A549 (cell line): ENCODE measurements around the gene ST3GAL6. TPM values are rescaled to one million over a fixed set of nuclear protein-coding genes. Genes with fewer than 3 reads are reported as not detected.

ENCODE experiments used
- ATAC-seq, 2 experiments: fragments of 200-7000 bp in 1 of 2; fragments of >200 bp in 1 of 2; cut with Nextera tagmentation in 1 of 2; cut with Tn5 transposase in 1 of 2; 3 replicates each; pipeline versions ENCODE4 v1.8.0 to v1.9.1; 2018 to 2020; ENCODE audit warnings: mild to moderate bottlenecking in 1 of 2, moderate library complexity in 1 of 2
- CTCF ChIA-PET: fragments of 300-600 bp; sonication (Branson Sonifier 250); formaldehyde crosslinking; extraction: SDS; loops from one replicate; lab custom pipeline; 2021; ENCODE audit warnings: antibody characterized with exemption, inconsistent platforms; lab: Yijun Ruan, JAX
- POLR2A ChIA-PET: fragments of 350-600 bp; formaldehyde crosslinking; extraction: SDS; loops from one replicate; lab custom pipeline; 2021; ENCODE audit warnings: antibody characterized with exemption, inconsistent platforms; lab: Yijun Ruan, JAX
- DNase-seq, 2 experiments: peaks; one replicate each; pipeline versions ENCODE4 v3.0.0 to v3.0.0-alpha.2; 2011 to 2016; ENCODE audit warnings: low read depth in 1 of 2, low spot score in 1 of 2
- FAIRE-seq: peaks from 2 replicates; lab custom pipeline; 2011; peaks lifted over from hg19 to GRCh38; lab: Jason Lieb, UNC
- H3K27ac ChIP-seq, 2 experiments: fragments of >200 bp; sonication (Bioruptor Twin); formaldehyde crosslinking; 3 replicates each; pipeline ENCODE4 v1.5.1; 2016 to 2017
- H3K4me1 ChIP-seq: fragments of >200 bp; sonication (Bioruptor Twin); formaldehyde crosslinking; 3 replicates; pipeline ENCODE4 v1.6.1; 2016
- H3K4me2 ChIP-seq: fragments of >200 bp; sonication (Bioruptor Twin); formaldehyde crosslinking; 3 replicates; pipeline ENCODE4 v1.6.1; 2016
- H3K4me3 ChIP-seq: fragments of >200 bp; sonication (Bioruptor Twin); formaldehyde crosslinking; 3 replicates; pipeline ENCODE4 v1.5.1; 2016
- H3K9me3 ChIP-seq: fragments of >200 bp; sonication (Bioruptor Twin); formaldehyde crosslinking; 3 replicates; pipeline ENCODE4 v1.6.1; 2016
- CBX2 ChIP-seq: fragments of 200-600 bp; sonication (generic); IDR thresholded peaks from 2 replicates; pipeline ENCODE4 v1.6.1; 2016; ENCODE audit warnings: low read depth, mild to moderate bottlenecking, borderline replicate concordance
- CHD2 ChIP-seq: fragments of 150-350 bp; IDR thresholded peaks from 2 replicates; pipeline ENCODE4 v1.6.1; 2014; ENCODE audit warnings: low read length; ENCODE audit not compliant: partially characterized antibody
- CHD4 ChIP-seq: fragments of 200-600 bp; sonication (generic); IDR thresholded peaks from 2 replicates; pipeline ENCODE4 v1.6.1; 2016; ENCODE audit warnings: antibody characterized with exemption, mild to moderate bottlenecking, borderline replicate concordance
- EHMT2 ChIP-seq: fragments of 200-600 bp; sonication (generic); IDR thresholded peaks from 2 replicates; pipeline ENCODE4 v1.6.1; 2016; ENCODE audit warnings: antibody characterized with exemption, low read depth, mild to moderate bottlenecking, moderate library complexity
- ESRRA ChIP-seq: fragments of 150-350 bp; IDR thresholded peaks from 2 replicates; pipeline ENCODE4 v1.6.1; 2014; ENCODE audit warnings: mild to moderate bottlenecking, low read length, borderline replicate concordance
- FOSB ChIP-seq: fragments of 250-450 bp; sonication (Bioruptor Pico); IDR thresholded peaks from 2 replicates; pipeline ENCODE4 v1.5.0; 2020; ENCODE audit warnings: mild to moderate bottlenecking, moderate library complexity
- FOXS1 ChIP-seq: fragments of 250-450 bp; sonication (Bioruptor Pico); IDR thresholded peaks from 2 replicates; pipeline ENCODE4 v1.5.0; 2020; ENCODE audit warnings: mild to moderate bottlenecking, moderate library complexity
- HOXB5 ChIP-seq: fragments of 250-450 bp; sonication (Bioruptor Pico); IDR thresholded peaks from 2 replicates; pipeline ENCODE4 v1.5.0; 2020; ENCODE audit warnings: mild to moderate bottlenecking, moderate library complexity
- KDM1A ChIP-seq: fragments of 200-600 bp; sonication (generic); IDR thresholded peaks from 2 replicates; pipeline ENCODE4 v1.6.1; 2016; ENCODE audit warnings: low read depth, mild to moderate bottlenecking
- MAZ ChIP-seq: fragments of 150-350 bp; IDR thresholded peaks from 2 replicates; pipeline ENCODE4 v1.6.1; 2014; ENCODE audit warnings: antibody characterized with exemption, low read depth, low read length, borderline replicate concordance
- MYC ChIP-seq: IDR thresholded peaks from 2 replicates; pipeline ENCODE4 v1.6.1; 2012; ENCODE audit warnings: mild to moderate bottlenecking, inconsistent platforms, low read length, improper control_type of control experiment, borderline replicate concordance
- RAD21 ChIP-seq, 2 experiments: fragments of >200 bp in 1 of 2; sonication (Bioruptor Twin) in 1 of 2; formaldehyde crosslinking in 1 of 2; IDR thresholded peaks in 1 of 2; conservative IDR thresholded peaks in 1 of 2; 2 replicates in 1 of 2; 3 replicates in 1 of 2; pipeline ENCODE4 v1.6.1; 2012 to 2018; ENCODE audit warnings: inconsistent platforms in 1 of 2
- RARB ChIP-seq: fragments of 250-450 bp; sonication (Bioruptor Pico); IDR thresholded peaks from 2 replicates; pipeline ENCODE4 v1.8.0; 2021; ENCODE audit warnings: mild to moderate bottlenecking, moderate library complexity
- RCOR1 ChIP-seq: fragments of 150-350 bp; IDR thresholded peaks from 2 replicates; pipeline ENCODE4 v1.6.1; 2014; ENCODE audit warnings: antibody characterized with exemption, low read length, low read depth
- RNF2 ChIP-seq: fragments of 200-600 bp; sonication (generic); IDR thresholded peaks from 2 replicates; pipeline ENCODE4 v1.6.1; 2016; ENCODE audit warnings: low read depth, mild to moderate bottlenecking, antibody characterized with exemption, moderate library complexity, borderline replicate concordance
- SMC3 ChIP-seq: fragments of >200 bp; sonication (Bioruptor Twin); formaldehyde crosslinking; IDR thresholded peaks from 3 replicates; pipeline ENCODE4 v1.6.1; 2018; ENCODE audit warnings: inconsistent platforms
- ZNF302 ChIP-seq: fragments of 250-450 bp; sonication (Bioruptor Pico); IDR thresholded peaks from 2 replicates; pipeline ENCODE4 v1.9.0; 2021; ENCODE audit warnings: inconsistent platforms, mild to moderate bottlenecking, moderate library complexity
- WGBS: methylation state at CpG from one replicate; pipeline ENCODE4 v1.1.6; 2017; ENCODE audit errors: missing lambda C conversion rate; 5-methylcytosine and 5-hydroxymethylcytosine counted together
- polyA plus RNA-seq, 4 experiments: library from polyadenylated mRNA; depleted of rRNA in 3 of 4; stranded (reverse); fragments of >200 nt; fragmentation: RNase III in 1 of 4; extraction: RNeasy Plus Mini Kit Qiagen cat#74134 plus additional on column Dnase treatment in 1 of 4; gene quantifications; 2 replicates in 3 of 4; 3 replicates in 1 of 4; pipeline ENCODE4 v1.2.3, GENCODE V29; 2011 to 2017
- TF ChIP-seq, protein P1 (sequence below): fragments of 250-450 bp; sonication (Bioruptor Pico); IDR thresholded peaks from 2 replicates; pipeline ENCODE4 v1.5.0; 2021; ENCODE audit warnings: mild to moderate bottlenecking, moderate library complexity, borderline replicate concordance
- TF ChIP-seq, protein P2 (sequence below): fragments of 250-450 bp; sonication (Bioruptor Pico); IDR thresholded peaks from 2 replicates; pipeline ENCODE4 v1.5.0; 2020; ENCODE audit warnings: low read depth, mild to moderate bottlenecking, moderate library complexity
- TF ChIP-seq, protein P3 (sequence below): IDR thresholded peaks from 2 replicates; pipeline ENCODE4 v1.6.1; 2012
- TF ChIP-seq, protein P4 (sequence below): IDR thresholded peaks from 2 replicates; pipeline ENCODE4 v1.6.1; 2012; ENCODE audit warnings: low read depth, borderline replicate concordance
- TF ChIP-seq, protein P5 (sequence below): fragments of >200 bp; sonication (Bioruptor Twin); formaldehyde crosslinking; IDR thresholded peaks from 2 replicates; pipeline ENCODE4 v1.6.1; 2016

Gene ST3GAL6
- polyA plus RNA-seq, 2 of the 4 experiments (the other 2 are of a cell fraction), result 1.1 to 1.4 TPM

DNA sequence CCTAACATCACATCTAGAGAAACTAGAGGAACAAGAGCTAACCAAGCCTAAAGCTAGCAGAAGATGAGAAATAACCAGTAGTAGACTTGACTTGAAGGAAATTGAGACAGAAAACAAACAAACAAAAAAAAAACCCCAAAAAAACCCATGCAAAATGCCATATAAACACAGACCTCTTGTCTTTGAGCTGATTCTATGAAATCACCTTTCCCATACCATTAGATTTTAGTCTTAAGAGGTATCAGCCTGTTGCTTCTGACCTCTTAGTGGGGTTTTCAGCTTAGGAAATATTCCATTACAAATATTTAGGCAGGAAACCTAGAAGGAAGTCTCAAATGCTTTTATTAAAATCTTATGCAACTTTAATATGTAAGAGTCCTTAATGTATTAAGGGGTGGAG is 23.9 kb upstream of the ST3GAL6 start:
- no peaks in the 10 kb centered on the region for H3K9me3 ChIP-seq
- H3K27ac ChIP-seq, result no peak overlapping the region
- H3K4me2 ChIP-seq, result no peak overlapping the region
- ChIA-PET CTCF (interaction anchor here (0.6 to 0.7 kb wide), 2 partner anchors 22 to 563 kb away, joined by 3 read pairs; no protein-coding TSS in a partner anchor), POLR2A (no interaction called here)
- peaks cover 17% of the 10 kb centered on the region; the same call in 2 of the 3 replicates for H3K4me1 ChIP-seq
- no peak for TF ChIP-seq RAD21 (conservative IDR thresholded peaks at IDR 0.05 in 1 of 2, IDR thresholded peaks at IDR 0.05 in 1 of 2)
- ATAC-seq, result no peak
- no peak overlapping the region for H3K4me3 ChIP-seq
- FAIRE-seq, result no peak
- no peak for DNase-seq

DNA sequence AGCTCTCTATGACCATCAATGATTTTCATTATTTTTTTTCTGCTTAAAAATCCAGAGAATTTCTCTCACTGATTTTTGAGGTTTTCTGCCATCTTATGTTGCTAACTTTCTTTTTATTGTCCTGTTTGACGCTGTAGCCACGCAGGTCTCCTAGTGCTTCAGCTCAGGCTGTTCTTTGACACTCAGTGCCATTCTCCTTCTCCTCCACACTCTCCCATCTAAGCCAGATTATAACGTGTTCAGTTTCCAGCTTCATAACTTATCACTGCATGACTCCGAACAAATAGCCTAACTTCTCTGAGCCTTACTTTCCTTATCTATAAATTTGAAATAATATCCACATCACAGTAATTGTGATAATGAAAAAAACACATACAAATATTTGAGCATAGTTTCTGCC is 22.8 kb upstream of the ST3GAL6 start:
- no peak overlapping the region for H3K4me2 ChIP-seq
- no peak for DNase-seq
- H3K9me3 ChIP-seq, result no peaks in the 10 kb centered on the region

DNA sequence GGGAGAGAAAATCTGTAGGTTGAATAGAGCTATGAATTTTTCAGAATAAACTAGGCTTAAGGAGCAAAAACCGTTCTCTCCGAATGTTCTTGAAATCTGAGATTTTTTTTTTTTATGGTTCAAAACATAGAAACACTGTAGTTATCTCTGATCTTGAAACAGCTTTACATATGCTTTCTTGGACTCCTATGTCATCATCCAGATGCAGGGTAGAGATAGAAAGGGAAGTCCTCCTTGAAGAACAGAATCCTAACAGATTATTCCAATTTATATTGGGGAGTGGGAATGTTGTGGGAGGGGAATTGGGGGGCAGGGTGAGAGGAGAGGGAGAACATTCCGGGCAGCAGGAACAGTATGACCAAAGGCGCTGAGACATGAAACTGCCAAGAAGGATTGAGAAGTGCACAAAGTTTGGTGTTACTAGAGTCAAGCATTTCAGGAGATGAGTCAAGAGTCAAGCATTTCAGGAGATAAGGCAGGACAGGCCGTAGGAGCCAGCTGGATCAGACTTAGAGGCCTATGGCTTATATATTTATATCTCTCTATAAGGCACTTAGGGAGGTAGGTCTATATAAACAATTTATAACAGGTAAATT is 21.9 kb upstream of the ST3GAL6 start:
- Histone ChIP-seq H3K4me2 (peak overlapping the region; percentile 9), H3K4me3 (no peak overlapping the region), H3K27ac (no peak overlapping the region), H3K9me3 (no peaks in the 10 kb centered on the region), H3K4me1 (peaks cover 17% of the 10 kb centered on the region; the same call in 2 of the 3 replicates)
- DNase-seq (peak in 1 of 2 experiments; percentile 10), FAIRE-seq (no peak), ATAC-seq (peak; percentile 54 to 73; a peak in 4 of 6 replicates)
- TF ChIP-seq, protein P1, sequence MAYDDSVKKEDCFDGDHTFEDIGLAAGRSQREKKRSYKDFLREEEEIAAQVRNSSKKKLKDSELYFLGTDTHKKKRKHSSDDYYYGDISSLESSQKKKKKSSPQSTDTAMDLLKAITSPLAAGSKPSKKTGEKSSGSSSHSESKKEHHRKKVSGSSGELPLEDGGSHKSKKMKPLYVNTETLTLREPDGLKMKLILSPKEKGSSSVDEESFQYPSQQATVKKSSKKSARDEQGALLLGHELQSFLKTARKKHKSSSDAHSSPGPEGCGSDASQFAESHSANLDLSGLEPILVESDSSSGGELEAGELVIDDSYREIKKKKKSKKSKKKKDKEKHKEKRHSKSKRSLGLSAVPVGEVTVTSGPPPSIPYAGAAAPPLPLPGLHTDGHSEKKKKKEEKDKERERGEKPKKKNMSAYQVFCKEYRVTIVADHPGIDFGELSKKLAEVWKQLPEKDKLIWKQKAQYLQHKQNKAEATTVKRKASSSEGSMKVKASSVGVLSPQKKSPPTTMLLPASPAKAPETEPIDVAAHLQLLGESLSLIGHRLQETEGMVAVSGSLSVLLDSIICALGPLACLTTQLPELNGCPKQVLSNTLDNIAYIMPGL (CRISPR knock-in tag), result no peak
- TF ChIP-seq, protein P2, sequence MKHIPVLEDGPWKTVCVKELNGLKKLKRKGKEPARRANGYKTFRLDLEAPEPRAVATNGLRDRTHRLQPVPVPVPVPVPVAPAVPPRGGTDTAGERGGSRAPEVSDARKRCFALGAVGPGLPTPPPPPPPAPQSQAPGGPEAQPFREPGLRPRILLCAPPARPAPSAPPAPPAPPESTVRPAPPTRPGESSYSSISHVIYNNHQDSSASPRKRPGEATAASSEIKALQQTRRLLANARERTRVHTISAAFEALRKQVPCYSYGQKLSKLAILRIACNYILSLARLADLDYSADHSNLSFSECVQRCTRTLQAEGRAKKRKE (CRISPR knock-in tag), result no peak
- TF ChIP-seq, protein P3, sequence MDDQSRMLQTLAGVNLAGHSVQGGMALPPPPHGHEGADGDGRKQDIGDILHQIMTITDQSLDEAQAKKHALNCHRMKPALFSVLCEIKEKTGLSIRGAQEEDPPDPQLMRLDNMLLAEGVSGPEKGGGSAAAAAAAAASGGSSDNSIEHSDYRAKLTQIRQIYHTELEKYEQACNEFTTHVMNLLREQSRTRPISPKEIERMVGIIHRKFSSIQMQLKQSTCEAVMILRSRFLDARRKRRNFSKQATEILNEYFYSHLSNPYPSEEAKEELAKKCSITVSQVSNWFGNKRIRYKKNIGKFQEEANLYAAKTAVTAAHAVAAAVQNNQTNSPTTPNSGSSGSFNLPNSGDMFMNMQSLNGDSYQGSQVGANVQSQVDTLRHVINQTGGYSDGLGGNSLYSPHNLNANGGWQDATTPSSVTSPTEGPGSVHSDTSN, result no peak
- TF ChIP-seq, protein P4, sequence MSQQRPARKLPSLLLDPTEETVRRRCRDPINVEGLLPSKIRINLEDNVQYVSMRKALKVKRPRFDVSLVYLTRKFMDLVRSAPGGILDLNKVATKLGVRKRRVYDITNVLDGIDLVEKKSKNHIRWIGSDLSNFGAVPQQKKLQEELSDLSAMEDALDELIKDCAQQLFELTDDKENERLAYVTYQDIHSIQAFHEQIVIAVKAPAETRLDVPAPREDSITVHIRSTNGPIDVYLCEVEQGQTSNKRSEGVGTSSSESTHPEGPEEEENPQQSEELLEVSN, result no peak
- TF ChIP-seq RCOR1, result no peak
- no peak for TF ChIP-seq KDM1A
- TF ChIP-seq RNF2, result no peak
- TF ChIP-seq HOXB5 (CRISPR knock-in tag), result no peak
- CTCF ChIA-PET, result interaction anchor here (1.9 kb wide), 1 partner anchor 139 kb away, joined by 6 read pairs; no protein-coding TSS in a partner anchor
- WGBS, result 56% methylated on average over 5 of the region's 5 CpGs
- POLR2A ChIA-PET, result no interaction called here

More for the DNA sequence above, 22.8 kb upstream of the ST3GAL6 start:
- CTCF ChIA-PET, result no interaction called here
- TF ChIP-seq, protein P3, result no peak
- TF ChIP-seq, protein P5, sequence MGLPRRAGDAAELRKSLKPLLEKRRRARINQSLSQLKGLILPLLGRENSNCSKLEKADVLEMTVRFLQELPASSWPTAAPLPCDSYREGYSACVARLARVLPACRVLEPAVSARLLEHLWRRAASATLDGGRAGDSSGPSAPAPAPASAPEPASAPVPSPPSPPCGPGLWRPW, result no peak
- TF ChIP-seq SMC3 (no peak), MAZ (no peak), MYC (no peak), ESRRA (no peak), EHMT2 (no peak), CHD4 (no peak), KDM1A (no peak), FOXS1 (CRISPR knock-in tag) (no peak), CHD2 (no peak), CBX2 (no peak), RARB (CRISPR knock-in tag) (no peak), ZNF302 (CRISPR knock-in tag) (no peak), FOSB (CRISPR knock-in tag) (no peak)
- TF ChIP-seq, protein P4, result no peak
- H3K27ac ChIP-seq, result no peak overlapping the region
- H3K4me3 ChIP-seq, result no peak overlapping the region
- FAIRE-seq, result no peak
- WGBS, result 82% methylated on average over 4 of the region's 4 CpGs
- POLR2A ChIA-PET, result no interaction called here
- peaks cover 17% of the 10 kb centered on the region; the same call in 2 of the 3 replicates for H3K4me1 ChIP-seq
- ATAC-seq, result no peak
